ENCODE results near the gene HABP4.

DNA sequence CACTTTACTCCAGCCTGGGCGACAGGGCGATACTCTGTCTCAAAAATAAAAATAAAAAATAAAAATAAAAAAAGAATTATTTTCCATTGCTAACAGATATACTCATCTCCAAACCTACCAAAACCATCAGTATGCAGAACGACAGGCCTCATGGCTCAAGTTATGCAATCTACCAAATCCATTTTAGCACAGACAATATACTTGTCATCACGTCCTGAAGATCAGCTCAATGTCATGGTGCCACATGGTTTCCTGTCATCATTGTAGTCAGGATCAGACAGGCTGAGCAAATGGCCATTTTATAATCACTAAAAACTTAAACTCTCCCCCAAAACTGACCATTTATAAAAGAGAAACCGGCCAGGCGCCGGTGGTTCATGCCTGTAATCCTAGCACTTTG lies 69.1 kb downstream of the HABP4 start:
- TF ChIP-seq, protein P1, sequence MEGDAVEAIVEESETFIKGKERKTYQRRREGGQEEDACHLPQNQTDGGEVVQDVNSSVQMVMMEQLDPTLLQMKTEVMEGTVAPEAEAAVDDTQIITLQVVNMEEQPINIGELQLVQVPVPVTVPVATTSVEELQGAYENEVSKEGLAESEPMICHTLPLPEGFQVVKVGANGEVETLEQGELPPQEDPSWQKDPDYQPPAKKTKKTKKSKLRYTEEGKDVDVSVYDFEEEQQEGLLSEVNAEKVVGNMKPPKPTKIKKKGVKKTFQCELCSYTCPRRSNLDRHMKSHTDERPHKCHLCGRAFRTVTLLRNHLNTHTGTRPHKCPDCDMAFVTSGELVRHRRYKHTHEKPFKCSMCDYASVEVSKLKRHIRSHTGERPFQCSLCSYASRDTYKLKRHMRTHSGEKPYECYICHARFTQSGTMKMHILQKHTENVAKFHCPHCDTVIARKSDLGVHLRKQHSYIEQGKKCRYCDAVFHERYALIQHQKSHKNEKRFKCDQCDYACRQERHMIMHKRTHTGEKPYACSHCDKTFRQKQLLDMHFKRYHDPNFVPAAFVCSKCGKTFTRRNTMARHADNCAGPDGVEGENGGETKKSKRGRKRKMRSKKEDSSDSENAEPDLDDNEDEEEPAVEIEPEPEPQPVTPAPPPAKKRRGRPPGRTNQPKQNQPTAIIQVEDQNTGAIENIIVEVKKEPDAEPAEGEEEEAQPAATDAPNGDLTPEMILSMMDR (IDR thresholded peaks at IDR 0.05) = no peak
- TF ChIP-seq EP300 (IDR thresholded peaks at IDR 0.05; ENCODE audit: low read depth) (no peak), POLR2A (IDR thresholded peaks at IDR 0.05) (no peak)

Data from transverse colon (tissue), 3 donors.